ENCODE results near the gene ERVK3-1.
"Not testable (repeated sequence)": the region's sequence is repeated elsewhere in the genome, so short reads cannot be mapped to it uniquely, and the experiment has no call there.

The ERVK3-1 gene

GRCh38 chr19:58305932-58306323 is 751 bp downstream of the ERVK3-1 start:
- DNase-seq = no peak

GRCh38 chr19:58307736-58308135 is 2.6 kb downstream of the ERVK3-1 start:
- DNase-seq = no peak

GRCh38 chr19:58310685-58311084 is 5.5 kb downstream of the ERVK3-1 start:
- not testable (repeated sequence) for DNase-seq

- peak; percentile 33 for DNase-seq
These were observed 6.2 kb downstream of the ERVK3-1 start for GRCh38 chr19:58311345-58311865.

- no peak for DNase-seq
These were observed 10.4 kb downstream of the ERVK3-1 start for GRCh38 chr19:58315580-58315979.

GRCh38 chr19:58317476-58318072 is 12.4 kb downstream of the ERVK3-1 start:
- DNase-seq = no peak

GRCh38 chr19:58318297-58318696 is 13.1 kb downstream of the ERVK3-1 start:
- no peak for DNase-seq

- no peak for DNase-seq
These were observed 14.1 kb downstream of the ERVK3-1 start for GRCh38 chr19:58319241-58319640.

- no peak for DNase-seq
These were observed 20.3 kb downstream of the ERVK3-1 start for GRCh38 chr19:58325311-58326022.

GRCh38 chr19:58326501-58326913 is 21.3 kb downstream of the ERVK3-1 start:
- no peak for DNase-seq

- DNase-seq = peak; percentile 90
These were observed 21.9 kb downstream of the ERVK3-1 start, which contains the start of gene ZSCAN22 for GRCh38 chr19:58326914-58327726. ZSCAN22 (plus strand) TSS chr19:58326994; CDS start chr19:58334803, 7,809 bp downstream.

GRCh38 chr19:58328999-58329398 is 23.8 kb downstream of the ERVK3-1 start:
- no peak for DNase-seq

- no peak for DNase-seq
These were observed 25.3 kb downstream of the ERVK3-1 start for GRCh38 chr19:58330458-58330857.

- DNase-seq = no peak
These were observed 27.5 kb downstream of the ERVK3-1 start for GRCh38 chr19:58332697-58333096.

GRCh38 chr19:58334691-58335249 is 29.6 kb downstream of the ERVK3-1 start:
- DNase-seq = no peak

GRCh38 chr19:58335630-58336029 is 30.5 kb downstream of the ERVK3-1 start:
- DNase-seq = no peak

- DNase-seq = no peak
These were observed 31.0 kb downstream of the ERVK3-1 start for GRCh38 chr19:58336216-58336615.

- no peak for DNase-seq
These were observed 31.6 kb downstream of the ERVK3-1 start for GRCh38 chr19:58336820-58337219.

GRCh38 chr19:58338336-58338735 is 33.2 kb downstream of the ERVK3-1 start:
- no peak for DNase-seq

- DNase-seq = no peak
These were observed 33.8 kb downstream of the ERVK3-1 start for GRCh38 chr19:58338825-58339558.

GRCh38 chr19:58345558-58345957 is 40.4 kb downstream of the ERVK3-1 start:
- DNase-seq = no peak

All from NCI-H1694 treated with DMSO at 0.1 percent for 48 hours (cell line).